PFSK-1 (cell line): ENCODE measurements around the gene SDCCAG8.

ENCODE experiments used
- POLR2AphosphoS5 ChIP-seq: IDR thresholded peaks from 2 replicates; pipeline ENCODE4 v1.6.1; 2012; ENCODE audit warnings: low read depth, mild to moderate bottlenecking, control low read depth, low read length, moderate library complexity
- REST ChIP-seq, 2 experiments: IDR thresholded peaks; 2 replicates each; pipeline versions ENCODE4 v1.6.1 to v1.8.0; 2011 to 2012; ENCODE audit warnings: low read depth in 2 of 2, low read length in 2 of 2, control low read depth in 1 of 2, inconsistent platforms in 1 of 2, mild to moderate bottlenecking in 1 of 2, moderate library complexity in 1 of 2; ENCODE audit not compliant: insufficient read depth in 1 of 2

- TF ChIP-seq REST (IDR thresholded peaks at IDR 0.05; ENCODE audit: insufficient read depth in 1 of 2, low read depth in 2 of 2, low read length in 2 of 2) (no peak), POLR2AphosphoS5 (no peak)
These were observed 251.3 kb downstream of the SDCCAG8 start for GRCh38 chr1:243507001-243507671.
